Retinal pigment epithelial cell (primary cell): ENCODE measurements around the gene AAMDC.

Source experiments
- DNase-seq: peaks from one replicate; pipeline ENCODE4 v3.0.0-alpha.2; 2010; ENCODE audit warnings: low read depth
- H3K4me3 ChIP-seq: 2 replicates; pipeline ENCODE4 v1.5.1; 2011; ENCODE audit warnings: mild to moderate bottlenecking, low read length, control low read depth, moderate library complexity
- CTCF ChIP-seq: conservative IDR thresholded peaks from 2 replicates; pipeline ENCODE4 v1.5.1; 2011; ENCODE audit warnings: low read depth, low read length, control low read depth, inconsistent platforms

The AAMDC gene

DNA sequence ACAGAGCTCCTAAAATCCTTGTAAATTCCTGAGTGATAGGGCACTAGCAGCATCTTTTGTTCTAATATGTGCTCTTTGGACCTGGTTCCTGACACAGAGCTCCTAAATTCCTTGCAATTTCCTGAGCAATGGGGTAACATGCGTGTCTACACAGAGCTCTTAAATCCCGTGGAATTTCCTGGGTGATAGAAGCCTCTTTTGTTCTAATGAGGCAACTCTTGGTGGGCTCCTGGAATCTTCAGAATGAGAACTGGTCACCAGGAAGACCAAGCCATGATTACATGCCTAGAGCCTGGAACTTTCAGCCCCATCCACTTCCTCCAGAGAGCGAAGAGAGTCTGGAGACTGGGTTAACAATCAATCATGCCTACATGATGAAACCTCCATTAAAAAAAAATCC, 19.5 kb upstream of the AAMDC start:
- TF ChIP-seq CTCF, result no peak
- DNase-seq, result no peak
- no peak overlapping the region for H3K4me3 ChIP-seq

GRCh38 chr11:77806415-77806814, 14.5 kb upstream of the AAMDC start:
- DNase-seq, result no peak
- H3K4me3 ChIP-seq, result no peak overlapping the region
- no peak for TF ChIP-seq CTCF

- no peak overlapping the region for H3K4me3 ChIP-seq
- no peak for TF ChIP-seq CTCF
- no peak for DNase-seq
These were observed 14.0 kb upstream of the AAMDC start for GRCh38 chr11:77806993-77807392.

GRCh38 chr11:77813256-77813655, 7.7 kb upstream of the AAMDC start:
- DNase-seq, result no peak
- H3K4me3 ChIP-seq, result no peak overlapping the region
- no peak for TF ChIP-seq CTCF

DNA sequence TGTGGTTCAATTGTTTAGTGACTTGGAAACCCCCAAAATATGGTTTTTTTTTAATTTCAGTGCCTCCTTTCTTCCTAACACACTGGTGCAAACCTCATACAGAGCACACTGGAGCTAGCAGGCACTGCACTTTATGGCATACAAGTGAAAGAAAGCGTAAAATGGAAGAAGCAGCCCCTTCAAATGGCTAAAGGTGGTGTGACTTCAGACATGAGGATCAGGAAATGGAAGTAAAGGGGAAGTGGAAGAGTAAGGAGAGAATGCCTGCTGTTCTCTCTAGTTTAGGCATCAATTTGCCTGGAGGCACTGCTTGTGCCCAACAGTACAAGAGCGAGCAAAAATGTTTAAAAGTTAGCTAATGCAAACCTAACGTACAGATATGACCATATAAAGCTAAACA, 6.1 kb upstream of the AAMDC start:
- no peak for DNase-seq
- TF ChIP-seq CTCF, result no peak
- no peak overlapping the region for H3K4me3 ChIP-seq

DNA sequence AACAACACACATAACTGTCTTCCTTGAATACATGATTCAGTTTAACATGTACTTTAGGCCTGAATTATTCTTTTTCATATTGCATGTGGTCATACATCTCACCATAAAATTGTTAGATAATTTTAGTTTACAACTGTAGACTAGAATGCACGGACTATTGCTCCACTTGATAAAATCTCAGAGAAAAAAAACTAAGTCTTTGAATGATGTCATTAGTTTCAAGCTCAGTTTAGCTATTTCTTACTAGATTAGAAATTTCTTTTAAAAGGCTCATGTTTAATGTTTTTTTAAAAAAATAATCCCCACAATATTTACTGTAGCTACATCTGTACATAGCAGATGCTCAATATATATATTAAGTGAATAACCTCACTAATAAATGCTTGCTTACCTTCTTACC, 5.5 kb upstream of the AAMDC start:
- no peak for TF ChIP-seq CTCF
- no peak overlapping the region for H3K4me3 ChIP-seq
- DNase-seq, result no peak

- no peak for TF ChIP-seq CTCF
- peak overlapping the region; percentile 82 for H3K4me3 ChIP-seq
- peak; percentile 76 for DNase-seq
These were observed 1.5 kb upstream of the AAMDC start for GRCh38 chr11:77819411-77819920.
